SU-DHL-6 (cell line): ENCODE results near the gene ABCA5.

Source experiments
- CTCF ChIP-seq: fragments of 200-600 bp; sonication (generic); IDR thresholded peaks from one replicate; pipeline ENCODE4 v1.5.1; 2017; ENCODE audit warnings: antibody characterized with exemption, mild to moderate bottlenecking, low read length, moderate library complexity; ENCODE audit not compliant: insufficient read depth, poor library complexity, severe bottlenecking
- EZH2phosphoT487 ChIP-seq: fragments of 200-600 bp; sonication (generic), shearing (Covaris generic); conservative IDR thresholded peaks from 2 replicates; pipeline ENCODE4 v1.6.1; 2018; ENCODE audit warnings: mild to moderate bottlenecking, antibody characterized with exemption, low read length, moderate library complexity, mixed read lengths

- no peak for TF ChIP-seq CTCF
- TF ChIP-seq EZH2phosphoT487: no peak
Measured at GRCh38 chr17:69344939-69345338, 18.0 kb upstream of the ABCA5 start.
